22Rv1 (cell line): ENCODE measurements around the gene CLEC16A.

Source experiments
- CTCF ChIP-seq: fragments of 450-650 bp; IDR thresholded peaks from 2 replicates; pipeline ENCODE4 v1.5.1; 2017; ENCODE audit warnings: mild to moderate bottlenecking
- ZFX ChIP-seq: fragments of 450-650 bp; IDR thresholded peaks from 2 replicates; pipeline ENCODE4 v1.6.1; 2017; ENCODE audit warnings: antibody characterized with exemption, borderline replicate concordance

DNA sequence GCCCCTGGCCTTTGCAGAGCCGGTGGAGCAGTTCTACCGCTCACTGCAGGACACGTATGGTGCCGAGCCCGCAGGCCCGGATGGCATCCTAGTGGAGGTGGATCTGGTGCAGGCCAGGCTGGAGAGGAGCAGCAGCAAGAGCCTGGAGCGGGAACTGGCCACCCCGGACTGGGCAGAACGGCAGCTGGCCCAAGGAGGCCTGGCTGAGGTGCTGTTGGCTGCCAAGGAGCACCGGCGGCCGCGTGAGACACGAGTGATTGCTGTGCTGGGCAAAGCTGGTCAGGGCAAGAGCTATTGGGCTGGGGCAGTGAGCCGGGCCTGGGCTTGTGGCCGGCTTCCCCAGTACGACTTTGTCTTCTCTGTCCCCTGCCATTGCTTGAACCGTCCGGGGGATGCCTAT is 37.9 kb upstream of the CLEC16A start:
- TF ChIP-seq CTCF = no peak
- TF ChIP-seq ZFX = no peak
